HG03108 (cell line): ENCODE results near the gene ANTXR1.
"Not testable (repeated sequence)": the region's sequence is repeated elsewhere in the genome, so short reads cannot be mapped to it uniquely, and the experiment has no call there.

Source experiments
- ATAC-seq: cut with Tn5 transposase; IDR thresholded peaks from one replicate; pipeline ENCODE4 v1.9.1; 2021; ENCODE audit warnings: moderate library complexity; ENCODE audit not compliant: unreplicated experiment

The ANTXR1 gene

GRCh38 chr2:69225933-69226332, 213.0 kb downstream of the ANTXR1 start:
- no peak for ATAC-seq

- ATAC-seq, result no peak
Observed at GRCh38 chr2:69226903-69227302, 213.9 kb downstream of the ANTXR1 start.

- ATAC-seq, result no peak
Observed at GRCh38 chr2:69227716-69228115, 214.7 kb downstream of the ANTXR1 start.

DNA sequence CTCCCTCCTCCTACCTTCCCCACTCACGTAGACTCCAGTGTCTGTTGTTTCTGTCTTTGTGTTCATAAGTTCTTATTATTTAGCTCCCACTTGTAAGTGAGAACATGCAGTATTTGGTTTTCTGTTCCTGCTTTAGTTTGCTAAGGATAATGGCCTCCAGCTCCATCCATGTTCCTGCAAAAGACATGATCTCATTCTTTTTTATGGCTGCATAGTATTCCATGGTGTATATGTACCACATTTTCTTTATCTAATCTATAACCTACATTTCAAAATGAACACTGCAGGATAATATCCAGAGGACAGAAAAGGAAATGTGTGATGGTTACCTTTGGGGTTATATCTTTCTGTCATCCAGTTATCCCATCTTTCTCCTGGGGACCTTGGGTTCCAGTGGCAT, 218.0 kb downstream of the ANTXR1 start:
- not testable (repeated sequence) for ATAC-seq

DNA sequence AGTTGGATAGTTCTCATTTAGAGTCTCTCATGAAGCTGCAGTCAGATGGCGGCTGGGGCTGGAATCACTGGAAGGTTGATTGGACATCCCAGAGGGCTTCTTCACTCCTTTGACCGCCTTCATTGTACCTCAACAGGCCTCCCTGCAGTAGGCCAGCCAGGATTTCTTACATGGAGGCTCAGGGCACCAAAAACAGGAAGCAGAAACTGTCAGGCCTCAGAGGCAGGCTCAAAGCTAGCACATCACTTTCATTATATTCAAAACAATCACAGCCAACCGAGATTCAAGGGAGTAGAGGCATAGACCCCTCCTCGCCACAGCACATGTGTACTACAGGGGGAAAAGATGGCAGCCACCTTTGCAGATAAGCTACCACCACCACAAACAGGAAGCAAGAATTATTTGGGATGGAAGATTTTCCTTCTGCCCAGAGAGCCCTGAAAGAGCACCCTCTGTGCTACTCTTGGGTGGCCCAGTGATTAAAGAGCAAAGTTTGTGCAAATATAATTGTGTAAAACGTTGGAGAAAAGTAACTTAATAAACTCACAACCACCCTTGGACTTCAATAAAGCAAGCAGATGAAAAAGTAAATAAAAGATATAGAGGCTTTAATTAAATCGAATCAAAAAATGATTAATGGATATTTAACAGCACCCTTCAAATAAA, 218.8 kb downstream of the ANTXR1 start:
- no peak for ATAC-seq

DNA sequence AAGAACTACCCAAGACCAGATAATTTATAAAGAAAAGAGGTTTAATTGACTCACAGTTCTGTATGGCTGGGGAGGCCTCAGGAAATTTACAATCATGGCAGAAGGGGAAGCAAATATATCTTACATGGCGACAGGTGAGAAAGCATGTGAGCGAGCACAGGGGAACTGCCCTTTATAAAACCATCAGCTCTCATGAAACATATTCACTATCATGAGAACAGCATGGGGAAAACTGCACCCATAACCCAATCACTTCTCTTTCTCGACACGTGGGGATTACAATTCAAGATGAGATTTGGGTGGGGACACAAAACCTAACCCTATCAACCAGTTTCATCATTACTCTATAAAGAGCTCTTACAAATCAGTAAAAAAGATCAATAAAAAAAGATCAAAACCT, 222.9 kb downstream of the ANTXR1 start:
- not testable (repeated sequence) for ATAC-seq

DNA sequence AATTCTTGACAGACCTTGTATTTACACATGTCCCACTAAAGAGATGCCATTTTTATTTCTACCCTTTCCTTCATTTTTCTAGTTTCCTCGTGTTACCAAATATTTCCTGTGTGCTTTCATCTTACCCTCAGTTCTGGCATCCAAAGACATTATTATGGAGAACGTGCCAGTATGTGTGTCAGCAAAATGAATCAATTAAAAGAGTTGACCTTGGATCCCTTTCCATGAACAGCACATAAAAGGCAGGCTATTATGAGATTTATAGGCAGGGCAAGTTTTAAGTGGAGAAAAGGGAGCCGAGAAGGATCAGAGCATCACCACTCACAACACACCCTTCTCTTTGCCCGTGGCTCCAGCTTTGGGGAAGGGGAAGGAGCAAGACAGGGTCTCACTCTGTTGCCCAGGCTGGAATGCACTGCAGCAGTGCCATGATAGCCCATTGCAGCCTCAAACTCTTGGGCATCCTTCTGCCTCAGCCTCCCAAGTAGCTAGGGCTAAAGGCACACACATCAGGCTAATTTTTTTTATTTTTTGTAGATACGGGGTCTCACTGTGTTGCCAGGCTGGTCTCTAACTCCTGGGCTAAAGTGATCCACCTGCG, 224.2 kb downstream of the ANTXR1 start:
- no peak for ATAC-seq

GRCh38 chr2:69238449-69239031, 225.6 kb downstream of the ANTXR1 start:
- ATAC-seq, result no peak

DNA sequence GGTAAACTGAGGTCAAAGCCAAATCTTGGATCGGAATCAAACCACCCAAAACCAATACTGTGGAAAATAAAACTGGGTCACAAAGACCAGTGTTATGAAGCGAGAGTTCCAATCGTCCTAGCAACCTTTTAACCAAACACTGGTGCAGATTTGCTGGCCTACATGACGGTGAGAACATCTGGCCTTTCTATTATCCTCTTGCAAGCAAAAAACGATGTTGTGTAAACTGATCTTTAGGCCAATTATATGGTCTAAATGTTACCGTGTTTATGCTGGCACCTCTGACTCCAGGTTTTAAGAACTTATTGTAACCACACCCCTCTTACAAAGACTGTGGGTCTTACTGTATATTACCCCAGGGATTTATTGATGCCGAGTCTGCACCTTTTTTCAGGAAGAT, 228.1 kb downstream of the ANTXR1 start:
- no peak for ATAC-seq

- no peak for ATAC-seq
Observed at GRCh38 chr2:69241664-69242514, 228.9 kb downstream of the ANTXR1 start.

- no peak for ATAC-seq
Observed at GRCh38 chr2:69242651-69243051, 229.7 kb downstream of the ANTXR1 start.

DNA sequence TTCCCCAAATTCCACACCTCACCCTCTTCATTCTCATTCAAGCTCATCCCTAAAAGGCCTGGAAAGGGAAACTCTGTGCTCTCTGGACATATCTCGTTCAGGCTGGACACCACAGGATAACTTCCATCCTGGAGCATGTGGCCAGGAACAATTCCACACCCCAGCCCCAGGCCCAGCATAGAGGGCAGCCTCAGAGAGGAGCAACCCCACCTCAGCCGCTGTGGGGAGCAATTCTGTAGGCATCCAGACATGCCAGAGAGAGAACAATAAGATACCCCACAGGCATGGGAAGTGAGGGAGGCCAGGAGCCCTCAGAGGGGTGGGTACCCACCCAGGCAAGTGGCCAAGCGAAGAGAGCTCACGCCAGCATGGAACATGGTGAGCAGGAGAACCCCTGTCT, 230.7 kb downstream of the ANTXR1 start:
- no peak for ATAC-seq

- ATAC-seq, result no peak
Observed at GRCh38 chr2:69244882-69245281, 231.9 kb downstream of the ANTXR1 start.

GRCh38 chr2:69247583-69247982, 234.6 kb downstream of the ANTXR1 start:
- ATAC-seq, result no peak

DNA sequence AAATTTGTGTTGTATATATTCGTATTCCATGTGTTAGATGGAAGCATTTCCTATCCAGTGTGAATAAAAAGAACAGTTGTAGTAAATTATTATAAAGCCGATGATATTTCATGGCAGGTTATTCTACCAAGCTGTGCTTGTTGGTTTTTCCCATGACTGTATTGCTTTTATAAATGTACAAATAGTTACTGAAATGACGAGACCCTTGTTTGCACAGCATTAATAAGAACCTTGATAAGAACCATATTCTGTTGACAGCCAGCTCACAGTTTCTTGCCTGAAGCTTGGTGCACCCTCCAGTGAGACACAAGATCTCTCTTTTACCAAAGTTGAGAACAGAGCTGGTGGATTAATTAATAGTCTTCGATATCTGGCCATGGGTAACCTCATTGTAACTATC, 235.3 kb downstream of the ANTXR1 start:
- no peak for ATAC-seq

- no peak for ATAC-seq
Observed at GRCh38 chr2:69250981-69251380, 238.0 kb downstream of the ANTXR1 start.

DNA sequence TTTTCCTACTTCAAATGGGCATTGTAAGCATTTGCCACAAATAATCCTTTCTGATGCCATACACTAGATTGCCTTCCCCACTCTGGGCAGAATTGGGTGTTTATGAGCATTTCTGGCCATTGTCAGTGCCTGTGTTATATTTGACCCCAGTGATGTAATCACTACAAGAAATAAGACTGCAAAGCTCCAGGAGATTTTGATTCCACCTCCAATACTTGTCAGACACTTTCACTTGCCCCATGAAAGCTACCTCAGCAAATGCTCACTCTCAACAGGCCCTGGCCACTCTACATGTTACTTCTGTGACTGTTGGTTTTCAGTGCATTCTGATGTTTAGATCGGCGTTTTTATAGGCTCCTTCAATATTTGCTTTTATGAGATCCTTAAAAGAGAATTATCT, 239.0 kb downstream of the ANTXR1 start:
- ATAC-seq, result no peak

GRCh38 chr2:69253112-69253511, 240.1 kb downstream of the ANTXR1 start:
- no peak for ATAC-seq

DNA sequence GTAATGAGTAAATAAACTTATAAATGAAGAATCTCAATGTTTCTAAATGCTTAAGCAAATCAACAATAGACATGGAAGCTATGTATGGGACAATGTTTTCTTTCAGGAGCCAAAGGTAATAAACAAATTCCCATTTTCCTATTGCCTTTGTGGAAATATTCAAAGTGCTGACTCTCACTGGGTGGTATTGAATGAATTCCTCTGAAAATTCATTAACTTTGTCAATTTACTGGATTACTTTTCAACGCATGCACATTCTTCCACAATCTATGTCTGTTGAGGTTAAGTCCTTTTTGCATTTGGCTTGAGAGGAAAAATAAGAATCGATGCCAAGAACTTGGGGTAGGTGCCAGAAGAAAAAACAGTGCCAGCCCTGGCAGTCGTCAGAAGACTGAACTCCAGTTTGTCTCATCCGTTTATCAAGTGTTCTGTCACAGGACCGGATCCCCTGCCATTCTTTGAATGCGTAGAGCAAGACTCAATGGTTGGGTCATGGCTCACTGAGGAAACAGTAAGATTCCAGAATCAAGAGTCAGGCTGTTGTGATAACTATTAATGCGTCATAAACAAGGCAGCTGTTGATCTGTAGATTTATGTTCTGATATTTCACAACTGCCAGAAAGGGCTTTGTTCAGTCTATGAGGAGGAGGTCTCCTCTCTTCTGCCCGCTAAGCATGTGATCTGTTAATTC, 240.8 kb downstream of the ANTXR1 start:
- ATAC-seq, result no peak

GRCh38 chr2:69255760-69256159, 242.8 kb downstream of the ANTXR1 start:
- ATAC-seq, result no peak

GRCh38 chr2:69259994-69260591, 247.1 kb downstream of the ANTXR1 start:
- ATAC-seq, result not testable (repeated sequence)
